Ovary (tissue), 3 donors: ENCODE results near the gene THADA.

Experiments
- POLR2A ChIP-seq: fragments of 450-650 bp; IDR thresholded peaks from one replicate; pipeline ENCODE4 v1.6.1; 2017; ENCODE audit warnings: antibody characterized with exemption, mild to moderate bottlenecking, moderate library complexity
- TF ChIP-seq, protein P1 (sequence below), 3 donors: fragments of 450-650 bp in 2 of 3; fragments of 200-600 bp in 1 of 3; IDR thresholded peaks; one replicate each; pipeline versions ENCODE4 v1.5.1 to v1.8.0; 2016 to 2022; ENCODE audit warnings: antibody characterized with exemption in 3 of 3, mild to moderate bottlenecking in 1 of 3
- donor health status: DM: no; HTN: no; CAD: no.

DNA sequence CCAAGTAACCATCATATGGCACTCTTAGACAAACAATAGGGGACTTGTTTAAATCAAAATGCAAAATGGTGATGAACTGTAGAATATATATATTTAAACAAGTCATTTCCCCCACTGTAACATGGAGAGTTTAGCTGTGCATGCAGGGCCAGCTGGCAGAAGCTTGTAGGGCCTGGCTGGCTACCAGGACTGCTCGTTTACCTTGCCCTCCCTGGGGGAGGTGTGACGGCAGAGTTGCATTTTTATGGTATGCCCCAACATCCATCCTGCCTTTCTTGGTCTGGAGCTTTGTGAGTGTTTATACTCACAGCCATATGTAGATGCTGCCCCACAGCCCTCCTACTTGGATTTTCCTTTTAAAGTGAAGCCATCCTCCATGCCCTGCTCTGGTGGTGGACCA is 267.7 kb downstream of the THADA start:
- TF ChIP-seq, protein P1, sequence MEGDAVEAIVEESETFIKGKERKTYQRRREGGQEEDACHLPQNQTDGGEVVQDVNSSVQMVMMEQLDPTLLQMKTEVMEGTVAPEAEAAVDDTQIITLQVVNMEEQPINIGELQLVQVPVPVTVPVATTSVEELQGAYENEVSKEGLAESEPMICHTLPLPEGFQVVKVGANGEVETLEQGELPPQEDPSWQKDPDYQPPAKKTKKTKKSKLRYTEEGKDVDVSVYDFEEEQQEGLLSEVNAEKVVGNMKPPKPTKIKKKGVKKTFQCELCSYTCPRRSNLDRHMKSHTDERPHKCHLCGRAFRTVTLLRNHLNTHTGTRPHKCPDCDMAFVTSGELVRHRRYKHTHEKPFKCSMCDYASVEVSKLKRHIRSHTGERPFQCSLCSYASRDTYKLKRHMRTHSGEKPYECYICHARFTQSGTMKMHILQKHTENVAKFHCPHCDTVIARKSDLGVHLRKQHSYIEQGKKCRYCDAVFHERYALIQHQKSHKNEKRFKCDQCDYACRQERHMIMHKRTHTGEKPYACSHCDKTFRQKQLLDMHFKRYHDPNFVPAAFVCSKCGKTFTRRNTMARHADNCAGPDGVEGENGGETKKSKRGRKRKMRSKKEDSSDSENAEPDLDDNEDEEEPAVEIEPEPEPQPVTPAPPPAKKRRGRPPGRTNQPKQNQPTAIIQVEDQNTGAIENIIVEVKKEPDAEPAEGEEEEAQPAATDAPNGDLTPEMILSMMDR (IDR thresholded peaks at IDR 0.05): no peak
- no peak for TF ChIP-seq POLR2A
